DMS114 treated with DMSO at 0.1 percent for 48 hours (cell line): ENCODE data around the gene OR5AL1.
"Not testable (repeated sequence)": the region's sequence is repeated elsewhere in the genome, so short reads cannot be mapped to it uniquely, and the experiment has no call there.

ENCODE experiments used
- DNase-seq: peaks from one replicate; lab custom pipeline; 2025; ENCODE audit not compliant: unreplicated experiment; lab: John Stamatoyannopoulos, UW

Gene OR5AL1

DNA sequence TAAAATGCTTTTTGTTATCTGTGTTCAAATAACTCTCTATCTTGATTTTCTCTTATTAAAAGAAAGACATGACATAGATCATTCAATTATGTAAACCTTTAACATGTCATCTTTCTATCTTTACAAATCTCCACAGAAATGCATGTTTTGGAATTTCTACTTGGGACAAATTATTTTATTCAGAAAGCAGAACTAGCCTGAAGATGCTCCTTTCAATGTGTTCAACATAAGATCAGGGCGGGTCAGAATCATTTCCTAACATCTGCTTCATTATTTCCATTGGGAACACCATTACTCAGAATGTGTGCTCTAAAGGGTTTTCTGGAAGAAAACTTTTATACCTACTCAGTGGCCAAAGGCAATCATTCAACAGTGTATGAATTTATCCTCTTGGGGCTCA lies at the start of gene OR5AL1:
Gene OR5AL1, plus strand, starts transcription at position 301 of the 400 bp plus-strand sequence.
- no peak for DNase-seq

- DNase-seq = no peak
These were observed 37.2 kb upstream of the OR5AL1 start, which contains the start of gene OR8U1 for GRCh38 chr11:56375324-56375723. TSS of gene OR8U1 (plus strand) at chr11:56375624. CDS start at chr11:56375624, 0 bp downstream.

- no peak for DNase-seq
These were observed 32.4 kb upstream of the OR5AL1 start for GRCh38 chr11:56380120-56380519.

DNA sequence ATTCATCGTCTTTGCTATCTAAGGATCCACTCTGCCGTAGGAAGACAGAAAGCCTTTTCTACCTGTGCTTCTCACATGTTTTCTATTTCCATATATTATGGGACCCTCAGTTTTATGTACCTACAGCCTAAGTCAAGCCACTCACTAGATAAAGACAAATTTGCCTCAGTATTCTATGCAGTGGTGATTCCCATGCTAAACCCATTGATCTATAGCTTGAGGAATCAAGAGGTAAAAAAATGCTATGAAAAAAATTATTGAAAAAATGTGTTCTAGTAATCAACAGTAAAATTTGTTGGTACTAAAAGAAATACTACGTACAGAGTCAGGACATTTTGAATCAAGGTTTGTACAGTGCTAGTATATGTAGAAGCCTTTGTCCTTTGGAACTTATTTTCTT lies 18.1 kb upstream of the OR5AL1 start:
- DNase-seq = no peak

GRCh38 chr11:56396047-56396446 lies 16.4 kb upstream of the OR5AL1 start:
- DNase-seq = no peak

- DNase-seq = not testable (repeated sequence)
These were observed 10.5 kb upstream of the OR5AL1 start for GRCh38 chr11:56401858-56402461.

GRCh38 chr11:56404393-56404792 lies 8.1 kb upstream of the OR5AL1 start:
- DNase-seq = no peak

- DNase-seq = no peak
These were observed 1.7 kb upstream of the OR5AL1 start for GRCh38 chr11:56410801-56411200.

GRCh38 chr11:56453521-56453920 lies 41.0 kb downstream of the OR5AL1 start:
- no peak for DNase-seq

DNA sequence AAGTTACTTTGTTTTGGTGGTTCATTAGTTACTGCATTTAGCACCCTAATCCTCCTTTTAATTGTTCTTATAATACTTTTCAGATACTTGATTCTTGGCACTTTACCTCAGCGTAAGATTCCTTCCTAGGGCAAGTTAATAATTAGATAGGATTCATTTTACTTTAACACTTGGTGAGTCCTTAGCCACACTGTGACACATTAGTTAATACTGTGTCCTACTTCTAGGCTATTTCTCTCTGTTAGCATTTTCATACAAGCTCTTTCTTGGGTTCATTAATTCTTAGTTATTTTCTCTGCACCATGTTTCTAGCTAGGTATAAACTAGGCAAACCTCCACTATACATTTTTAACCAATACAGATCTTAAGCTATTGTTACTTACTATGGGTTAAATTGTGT lies 44.6 kb downstream of the OR5AL1 start:
- no peak for DNase-seq
